ENCODE data around the gene ZNF683. TPM values are rescaled to one million over a fixed set of nuclear protein-coding genes. Genes with fewer than 3 reads are reported as not detected.

Gene ZNF683
- total RNA-seq, 2 experiments from 2014 or later, result 0.17 TPM; not detected in 1

DNA sequence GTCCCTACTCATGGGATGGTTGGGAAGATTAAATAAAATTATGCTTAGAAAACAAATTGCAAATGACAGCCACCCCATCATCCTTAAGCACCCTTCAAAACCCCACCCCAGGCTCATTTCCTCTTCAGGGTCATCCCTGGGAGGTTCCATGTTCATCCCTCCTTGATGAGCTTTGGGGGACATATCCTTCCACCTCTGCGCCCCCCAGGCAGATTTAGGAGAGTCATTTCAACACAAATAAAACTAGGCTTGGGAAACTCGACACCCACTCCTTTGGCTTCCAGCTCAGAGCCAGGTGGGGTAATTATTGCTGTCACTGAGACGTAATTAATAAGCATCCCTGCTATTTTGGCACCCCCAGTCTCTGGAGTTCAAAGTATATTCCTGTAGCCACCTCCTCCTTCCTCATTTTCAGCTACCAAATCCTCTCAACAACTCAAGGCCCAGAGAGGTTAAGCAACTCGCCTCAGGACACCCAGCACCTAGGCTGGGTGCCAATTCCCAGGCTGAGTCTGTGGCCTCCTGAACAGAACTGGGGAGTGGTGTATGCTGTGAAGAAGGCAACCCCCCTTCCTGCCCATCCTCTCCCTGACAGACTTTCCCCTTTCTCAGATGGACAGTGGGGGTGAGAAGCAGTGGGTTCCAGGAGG, 19.2 kb downstream of the ZNF683 start:
- H3K4me1 Mint-ChIP-seq, result peaks cover 12% of the 10 kb centered on the region
- POLR2A ChIA-PET, result no interaction called here
- no peaks in the 10 kb centered on the region for H3K9me3 Mint-ChIP-seq
- no peak overlapping the region for H3K4me3 Mint-ChIP-seq
- no peaks in the 10 kb centered on the region for H3K36me3 Mint-ChIP-seq (ENCODE audit: low read depth)
- H3K27ac Mint-ChIP-seq, result no peak overlapping the region
- CTCF ChIA-PET, result interaction anchor here (0.5 to 3.4 kb wide), 5 partner anchors 9 to 323 kb away, joined by 3 to 15 read pairs (median 3); no protein-coding TSS in a partner anchor
- DNase-seq, result no peak
- no peaks in the 10 kb centered on the region for H3K27me3 Mint-ChIP-seq

DNA sequence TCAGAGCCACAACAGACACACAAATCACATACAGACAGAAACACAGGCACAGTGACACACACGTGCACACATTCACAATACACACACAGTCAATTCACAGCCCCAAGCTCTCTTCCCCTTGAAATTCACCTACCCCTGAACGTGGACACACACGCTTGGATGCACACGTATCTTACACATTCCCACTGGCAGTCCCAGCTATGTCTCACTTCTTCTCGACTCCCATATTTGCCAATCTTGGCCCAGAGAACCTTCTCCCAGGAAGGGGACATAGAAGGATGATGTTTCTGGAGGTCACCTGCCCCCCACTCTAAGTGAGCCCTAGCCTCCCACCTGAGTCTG, 20.2 kb downstream of the ZNF683 start:
- Mint-ChIP-seq H3K27ac (no peak overlapping the region), H3K36me3 (ENCODE audit: low read depth) (no peaks in the 10 kb centered on the region), H3K9me3 (no peaks in the 10 kb centered on the region), H3K4me1 (peaks cover 7% of the 10 kb centered on the region), H3K4me3 (no peak overlapping the region), H3K27me3 (no peaks in the 10 kb centered on the region)
- ChIA-PET POLR2A (no interaction called here), CTCF (interaction anchor here (1.1 to 3.4 kb wide), 4 partner anchors 12 to 42 kb away, joined by 4 to 15 read pairs (median 8); no protein-coding TSS in a partner anchor)
- no peak for DNase-seq

DNA sequence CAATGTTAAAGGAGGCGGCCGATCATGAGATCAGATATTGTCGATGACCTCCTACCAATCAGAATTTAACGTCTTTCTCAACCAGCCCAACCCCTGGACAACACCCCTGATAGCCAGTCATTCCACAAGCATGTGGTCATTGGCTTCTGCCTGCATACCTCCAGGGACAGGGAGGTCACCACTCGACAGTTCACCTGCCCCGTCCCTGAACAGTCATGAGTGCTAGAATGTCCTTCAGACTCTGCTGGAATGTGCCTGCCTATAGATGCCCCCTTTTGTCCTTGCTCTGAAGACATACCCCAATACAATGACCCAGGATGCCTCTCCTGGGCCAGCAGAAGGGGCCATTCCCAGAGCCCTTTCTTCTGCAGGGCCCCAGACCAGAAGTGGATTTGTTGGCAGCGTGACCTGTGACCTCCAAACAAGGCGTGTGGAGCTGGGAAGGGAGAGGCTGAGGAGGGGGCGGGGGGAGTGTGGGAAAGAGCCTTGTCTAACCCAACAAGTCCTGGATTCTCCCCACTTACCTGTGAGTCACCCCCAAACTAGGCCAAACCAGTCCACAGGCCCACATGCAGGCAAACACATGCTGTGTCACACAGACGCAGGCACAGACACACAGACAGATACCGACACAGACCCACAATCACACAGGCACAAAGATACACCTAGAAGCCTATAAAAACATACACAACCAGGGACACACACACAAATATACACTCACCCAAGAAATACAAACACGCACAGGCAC, 20.8 kb downstream of the ZNF683 start:
- Mint-ChIP-seq H3K4me1 (peaks cover 5% of the 10 kb centered on the region), H3K36me3 (ENCODE audit: low read depth) (no peaks in the 10 kb centered on the region), H3K4me3 (no peak overlapping the region), H3K27me3 (no peaks in the 10 kb centered on the region), H3K27ac (no peak overlapping the region), H3K9me3 (no peaks in the 10 kb centered on the region)
- no peak for DNase-seq
- POLR2A ChIA-PET, result no interaction called here
- CTCF ChIA-PET, result interaction anchor here (1.1 to 3.4 kb wide), 4 partner anchors 12 to 67 kb away, joined by 3 to 15 read pairs (median 8); no protein-coding TSS in a partner anchor

DNA sequence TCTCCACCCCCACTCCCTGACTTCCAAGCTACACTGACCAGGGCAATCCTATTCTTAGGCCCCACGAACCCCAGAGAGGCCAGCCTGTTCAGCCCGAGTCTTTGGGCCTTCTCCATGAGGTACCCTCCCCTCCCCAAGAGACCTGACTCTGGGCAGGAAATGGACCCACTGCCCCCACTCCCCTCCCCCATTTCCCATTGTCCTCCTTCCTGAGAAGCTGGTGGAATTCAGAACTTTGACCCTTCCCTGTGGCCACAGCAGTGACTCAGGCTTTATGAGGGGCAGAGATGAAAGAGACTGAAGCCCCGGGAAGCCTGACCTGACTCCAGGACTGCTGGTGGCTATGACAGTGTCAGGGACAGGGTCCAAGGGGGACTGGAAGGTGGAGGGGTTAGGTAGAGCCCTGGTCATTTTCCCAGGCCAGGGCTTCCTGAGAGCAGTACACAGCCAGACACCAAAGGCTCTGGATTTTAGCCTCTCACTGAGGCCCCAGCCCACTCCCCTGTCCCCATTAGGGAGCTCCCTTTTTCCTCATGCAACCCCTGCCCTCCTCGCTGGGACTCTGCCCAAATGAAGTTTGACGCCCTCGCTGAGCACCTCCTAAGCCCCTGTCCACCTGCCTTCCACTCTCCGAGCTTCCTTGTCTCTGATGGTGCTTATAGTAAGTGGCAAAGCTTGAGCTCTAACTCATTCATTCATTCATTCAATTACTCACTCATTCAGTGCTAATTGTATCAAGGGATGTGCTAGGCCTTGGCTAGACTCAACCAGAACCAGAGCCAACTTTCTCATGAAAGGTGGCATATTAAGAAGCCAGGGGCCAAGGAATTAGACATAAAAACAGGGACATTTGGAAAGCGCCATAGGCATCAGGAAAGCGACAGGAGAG, 21.6 kb downstream of the ZNF683 start:
- peaks cover 5% of the 10 kb centered on the region for H3K4me1 Mint-ChIP-seq
- no peak for DNase-seq
- H3K27me3 Mint-ChIP-seq, result no peaks in the 10 kb centered on the region
- H3K9me3 Mint-ChIP-seq, result no peaks in the 10 kb centered on the region
- no peak overlapping the region for H3K4me3 Mint-ChIP-seq
- H3K27ac Mint-ChIP-seq, result no peak overlapping the region
- ChIA-PET POLR2A (no interaction called here), CTCF (interaction anchor here (0.8 to 2.8 kb wide), 5 partner anchors 13 to 66 kb away, joined by 3 to 11 read pairs (median 4); no protein-coding TSS in a partner anchor)
- no peaks in the 10 kb centered on the region for H3K36me3 Mint-ChIP-seq (ENCODE audit: low read depth)

DNA sequence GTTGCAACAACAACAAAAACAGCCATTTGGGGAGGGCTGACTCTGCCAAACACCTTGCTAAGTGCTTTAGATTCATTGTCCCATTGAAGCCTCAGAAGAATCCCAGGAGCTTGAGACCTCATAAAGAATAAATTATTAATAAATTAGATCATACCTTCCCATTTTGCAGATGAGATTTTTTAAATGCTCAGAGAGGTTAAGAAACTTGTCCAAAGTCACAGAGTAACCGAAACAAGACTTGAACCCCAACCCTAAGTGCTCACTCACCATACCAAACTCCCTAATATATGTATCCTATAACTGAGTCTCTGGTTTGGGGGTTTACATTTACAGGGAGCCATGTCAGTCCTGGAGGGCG, 22.2 kb downstream of the ZNF683 start:
- ChIA-PET CTCF (interaction anchor here (0.8 to 2.8 kb wide), 6 partner anchors 9 to 67 kb away, joined by 3 to 11 read pairs (median 5); no protein-coding TSS in a partner anchor), POLR2A (no interaction called here)
- Mint-ChIP-seq H3K27ac (no peak overlapping the region), H3K36me3 (ENCODE audit: low read depth) (no peaks in the 10 kb centered on the region), H3K27me3 (no peaks in the 10 kb centered on the region), H3K9me3 (no peaks in the 10 kb centered on the region), H3K4me3 (no peak overlapping the region), H3K4me1 (no peaks in the 10 kb centered on the region)
- DNase-seq, result no peak

DNA sequence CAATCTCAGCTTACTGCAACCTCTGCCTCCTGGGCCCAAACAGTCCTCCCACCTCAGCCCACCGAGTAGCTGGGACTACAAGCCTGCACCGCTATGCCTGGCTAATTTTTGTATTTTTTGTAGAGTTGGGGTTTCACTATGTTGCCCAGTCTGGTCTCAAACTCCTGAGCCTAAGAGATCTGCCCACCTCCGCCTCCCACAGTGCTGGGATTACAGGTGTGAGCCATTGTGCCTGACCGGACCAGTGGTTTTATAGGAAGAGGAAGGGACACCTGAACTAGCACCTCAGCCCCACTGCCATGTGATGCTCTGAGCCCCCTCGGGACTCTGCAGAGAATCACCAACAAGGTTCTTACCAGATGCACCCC, 22.7 kb downstream of the ZNF683 start:
- Mint-ChIP-seq H3K4me3 (no peak overlapping the region), H3K9me3 (no peaks in the 10 kb centered on the region), H3K27ac (no peak overlapping the region), H3K27me3 (no peaks in the 10 kb centered on the region), H3K4me1 (no peaks in the 10 kb centered on the region), H3K36me3 (ENCODE audit: low read depth) (no peaks in the 10 kb centered on the region)
- ChIA-PET POLR2A (no interaction called here), CTCF (interaction anchor here (1.5 to 2.8 kb wide), 4 partner anchors 9 to 46 kb away, joined by 5 to 11 read pairs (median 6); no protein-coding TSS in a partner anchor)
- no peak for DNase-seq

DNA sequence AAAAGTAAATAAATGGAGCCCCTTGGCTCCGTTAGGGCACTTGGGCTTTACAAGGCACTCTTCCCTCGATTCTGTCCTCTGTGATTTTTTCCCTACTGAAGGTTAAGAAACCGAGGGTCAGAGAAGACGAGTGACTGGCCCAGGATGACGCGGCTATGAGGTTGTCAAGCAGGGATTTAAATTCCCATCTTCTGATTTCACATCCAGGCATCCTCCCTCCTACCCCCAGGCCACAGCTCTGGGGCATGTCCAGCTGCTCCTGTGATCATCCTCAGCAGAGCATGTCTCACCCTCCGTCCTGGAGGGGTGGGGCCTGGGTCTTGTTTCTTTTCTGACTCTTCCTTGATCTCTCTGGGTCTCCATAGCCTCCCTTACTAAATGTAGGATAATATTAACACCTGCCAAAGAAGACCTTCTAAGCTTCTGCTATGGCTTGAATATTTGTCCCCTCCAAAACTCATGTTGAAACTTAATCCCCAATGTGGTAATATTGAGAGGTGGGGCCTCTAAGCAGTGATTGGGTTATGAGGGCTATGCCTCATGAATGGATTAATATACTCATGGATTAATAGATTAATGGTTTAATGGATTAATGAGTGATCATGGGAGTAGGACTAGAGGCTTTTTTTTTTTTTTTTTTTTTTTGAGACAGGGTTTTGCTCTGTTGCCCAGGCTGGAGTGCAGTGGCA, 23.2 kb downstream of the ZNF683 start:
- POLR2A ChIA-PET, result no interaction called here
- no peaks in the 10 kb centered on the region for H3K4me1 Mint-ChIP-seq
- no peak overlapping the region for H3K27ac Mint-ChIP-seq
- H3K4me3 Mint-ChIP-seq, result no peak overlapping the region
- CTCF ChIA-PET, result interaction anchor here (1.5 to 3.9 kb wide), 5 partner anchors 10 to 47 kb away, joined by 5 to 14 read pairs (median 7); no protein-coding TSS in a partner anchor
- H3K9me3 Mint-ChIP-seq, result no peaks in the 10 kb centered on the region
- H3K27me3 Mint-ChIP-seq, result no peaks in the 10 kb centered on the region
- no peak for DNase-seq
- no peaks in the 10 kb centered on the region for H3K36me3 Mint-ChIP-seq (ENCODE audit: low read depth)

DNA sequence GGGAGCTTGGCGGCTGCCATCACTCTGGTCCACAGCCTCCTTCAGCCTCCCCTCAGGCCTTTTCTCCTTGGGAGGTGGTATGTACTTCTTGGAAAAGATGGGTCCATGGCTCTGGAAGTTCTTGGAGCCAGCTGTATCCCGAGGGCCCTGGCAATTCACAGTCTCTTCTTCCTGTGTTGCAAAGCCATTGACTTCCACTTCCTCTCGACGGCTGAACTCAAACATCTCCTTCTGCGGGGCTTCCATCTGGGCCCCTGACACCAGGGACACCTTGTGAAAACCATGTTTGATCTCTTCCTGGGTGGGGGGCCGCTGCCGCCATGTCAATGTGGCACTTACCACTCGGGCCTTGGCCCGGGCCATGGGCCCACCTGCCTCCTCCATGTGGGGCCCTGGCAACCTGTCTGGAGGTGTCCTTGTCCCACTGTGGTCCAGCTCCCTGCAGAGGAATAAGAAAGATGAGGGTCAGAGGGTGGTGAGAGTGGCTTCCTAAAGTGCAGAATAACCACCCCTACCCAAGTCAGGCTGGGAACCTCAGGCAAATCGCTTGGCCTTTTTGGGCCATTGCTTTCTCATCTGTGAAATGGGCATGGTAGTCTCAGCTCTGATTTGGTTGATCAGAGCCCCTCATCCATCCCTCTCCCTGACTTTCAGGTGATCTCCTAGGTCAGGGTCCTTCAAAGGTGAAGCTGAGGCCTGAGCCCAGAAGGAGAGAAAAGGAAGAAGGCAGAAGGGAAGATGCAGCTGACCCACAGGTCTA, 26.1 kb downstream of the ZNF683 start:
- H3K27ac Mint-ChIP-seq, result no peak overlapping the region
- no peak for DNase-seq
- ChIA-PET POLR2A (interaction anchor here (0.6 kb wide), 1 partner anchor 32 kb away, joined by 4 read pairs; no protein-coding TSS in a partner anchor), CTCF (interaction anchor here (0.6 to 3.9 kb wide), 8 partner anchors 8 to 112 kb away, joined by 3 to 14 read pairs (median 6); no protein-coding TSS in a partner anchor)
- no peak overlapping the region for H3K4me3 Mint-ChIP-seq
- H3K27me3 Mint-ChIP-seq, result peaks cover 4% of the 10 kb centered on the region
- no peaks in the 10 kb centered on the region for H3K9me3 Mint-ChIP-seq
- H3K4me1 Mint-ChIP-seq, result no peaks in the 10 kb centered on the region
- no peaks in the 10 kb centered on the region for H3K36me3 Mint-ChIP-seq (ENCODE audit: low read depth)

DNA sequence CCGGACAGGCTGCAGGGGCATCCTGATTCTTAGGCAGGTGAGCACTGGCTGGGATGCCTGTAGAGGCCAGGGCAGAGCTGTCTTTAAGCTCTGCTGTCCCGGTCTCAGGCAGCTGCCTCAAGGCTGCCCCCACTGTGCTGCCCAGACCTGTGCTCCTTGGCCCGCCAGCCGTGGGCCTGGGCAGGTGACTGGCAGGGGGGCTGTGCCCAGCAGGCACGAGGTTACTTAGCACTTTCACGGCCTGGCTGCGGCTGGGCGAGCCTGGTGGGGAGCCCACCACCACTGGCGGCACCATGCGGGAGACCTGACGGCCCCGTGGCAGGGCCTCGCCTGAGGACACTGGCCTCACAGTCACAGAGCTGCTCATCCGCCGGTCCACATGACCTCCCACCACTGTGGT, 26.8 kb downstream of the ZNF683 start:
- H3K4me3 Mint-ChIP-seq, result no peak overlapping the region
- ChIA-PET POLR2A (no interaction called here), CTCF (interaction anchor here (1.3 to 3.9 kb wide), 4 partner anchors 9 to 71 kb away, joined by 5 to 14 read pairs (median 6); no protein-coding TSS in a partner anchor)
- peaks cover 4% of the 10 kb centered on the region for H3K27me3 Mint-ChIP-seq
- H3K27ac Mint-ChIP-seq, result no peak overlapping the region
- no peak for DNase-seq
- H3K4me1 Mint-ChIP-seq, result no peaks in the 10 kb centered on the region
- H3K9me3 Mint-ChIP-seq, result no peaks in the 10 kb centered on the region
- no peaks in the 10 kb centered on the region for H3K36me3 Mint-ChIP-seq (ENCODE audit: low read depth)

DNA sequence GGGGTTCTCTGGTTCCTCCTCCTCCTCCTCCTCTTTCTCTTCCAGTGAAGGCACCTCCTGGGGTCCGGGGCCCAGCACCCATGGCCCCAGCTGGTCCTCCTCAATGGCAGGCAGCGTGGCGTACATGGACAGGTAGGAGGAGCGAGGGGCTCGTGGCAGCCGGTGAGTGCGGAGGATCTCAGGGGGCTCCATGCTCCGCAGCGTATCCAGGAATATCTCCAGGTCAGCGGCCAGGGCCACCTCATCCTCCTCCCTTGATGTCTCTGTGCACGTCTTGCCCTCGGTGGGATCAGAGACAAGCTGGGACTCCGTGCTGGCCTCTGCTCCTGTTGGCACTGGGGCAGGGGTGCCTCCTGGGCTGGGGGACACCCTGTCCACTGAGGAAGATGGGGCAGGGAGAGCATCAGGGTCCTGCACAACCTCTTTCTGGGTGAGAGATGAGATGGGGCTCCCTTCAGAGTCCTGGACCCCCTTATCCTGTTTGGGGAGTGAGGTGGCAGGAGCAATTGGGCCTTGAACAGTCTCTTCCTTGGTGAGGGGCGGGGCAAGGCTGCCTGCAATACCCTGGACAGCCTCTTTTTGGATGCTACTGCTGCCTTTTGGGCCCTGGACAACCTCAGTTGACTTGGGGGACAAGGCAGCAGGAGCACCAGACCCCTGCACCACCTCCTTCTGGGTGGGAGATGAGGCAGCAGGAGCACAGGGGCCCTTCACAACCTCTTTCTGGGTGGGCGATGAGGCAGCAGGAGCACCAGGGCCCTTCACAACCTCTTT, 28.2 kb downstream of the ZNF683 start:
- ChIA-PET CTCF (interaction anchor here (1.4 kb wide), 1 partner anchor 26 kb away, joined by 3 read pairs; no protein-coding TSS in a partner anchor), POLR2A (no interaction called here)
- peaks cover 7% of the 10 kb centered on the region for H3K27me3 Mint-ChIP-seq
- no peaks in the 10 kb centered on the region for H3K4me1 Mint-ChIP-seq
- no peak overlapping the region for H3K4me3 Mint-ChIP-seq
- no peak for DNase-seq
- H3K27ac Mint-ChIP-seq, result no peak overlapping the region
- no peaks in the 10 kb centered on the region for H3K9me3 Mint-ChIP-seq
- no peaks in the 10 kb centered on the region for H3K36me3 Mint-ChIP-seq (ENCODE audit: low read depth)

DNA sequence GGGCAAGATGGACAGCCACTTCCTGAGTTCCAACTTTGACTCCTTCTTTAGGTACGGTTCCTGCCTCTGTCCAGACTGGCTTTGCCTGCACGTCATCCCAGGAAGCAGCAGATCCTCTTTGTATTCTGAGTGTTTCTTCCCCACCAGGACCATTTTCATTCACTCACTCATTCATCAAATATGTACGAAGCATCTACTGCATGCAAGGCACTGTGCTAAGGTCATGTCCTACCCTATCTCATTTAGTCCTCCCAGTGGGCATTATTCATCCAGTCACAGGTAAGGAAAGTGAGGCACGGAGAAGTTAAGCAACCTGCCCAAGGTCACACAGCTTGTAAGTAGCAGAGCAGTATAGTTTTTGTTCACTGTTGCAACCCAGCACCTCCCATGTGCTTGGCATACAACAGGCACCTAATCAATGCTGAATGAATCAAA, 32.5 kb downstream of the ZNF683 start:
- DNase-seq, result no peak
- H3K36me3 Mint-ChIP-seq (ENCODE audit: low read depth), result no peaks in the 10 kb centered on the region
- no peaks in the 10 kb centered on the region for H3K9me3 Mint-ChIP-seq
- POLR2A ChIA-PET, result no interaction called here
- peaks cover 13% of the 10 kb centered on the region for H3K27me3 Mint-ChIP-seq
- H3K4me3 Mint-ChIP-seq, result no peak overlapping the region
- H3K4me1 Mint-ChIP-seq, result peaks cover 15% of the 10 kb centered on the region
- CTCF ChIA-PET, result interaction anchor here (1.7 to 2.6 kb wide), 2 partner anchors 22 to 77 kb away, joined by 4 to 6 read pairs; partner anchors contain the start of gene CD52
- H3K27ac Mint-ChIP-seq, result no peak overlapping the region

Data from activated CD4-positive, alpha-beta T cell treated with anti-CD3 and anti-CD28 coated beads, Interleukin-2, amount 10 ng/mL, durations not matched to agents 7 days and 5 days (primary cell).